Inferior parietal cortex (tissue), 1 donor: ENCODE data around the gene ADRA1B.

Experiments
- DNase-seq: peaks from one replicate; pipeline ENCODE4 v3.0.0-alpha.2; 2016; ENCODE audit errors: extremely low spot score

ADRA1B gene

GRCh38 chr5:159915904-159916840 lies at the start of gene ADRA1B:
Gene ADRA1B, plus strand, starts transcription at chr5:159916482. Its CDS starts 424 bp downstream, at chr5:159916906.
- DNase-seq: no peak

- no peak for DNase-seq
Observed at GRCh38 chr5:159873680-159874079, 42.6 kb upstream of the ADRA1B start.

- DNase-seq: no peak
Observed at GRCh38 chr5:159874263-159874662, 42.0 kb upstream of the ADRA1B start.

GRCh38 chr5:159877016-159877415 lies 39.3 kb upstream of the ADRA1B start:
- no peak for DNase-seq

GRCh38 chr5:159877894-159878448 lies 38.3 kb upstream of the ADRA1B start:
- no peak for DNase-seq

GRCh38 chr5:159878988-159879471 lies 37.3 kb upstream of the ADRA1B start:
- DNase-seq: peak; percentile 47

GRCh38 chr5:159880676-159881075 lies 35.6 kb upstream of the ADRA1B start:
- no peak for DNase-seq

GRCh38 chr5:159881967-159882366 lies 34.3 kb upstream of the ADRA1B start:
- no peak for DNase-seq

GRCh38 chr5:159883522-159883950 lies 32.7 kb upstream of the ADRA1B start:
- no peak for DNase-seq

- DNase-seq: no peak
Observed at GRCh38 chr5:159884917-159885620, 31.2 kb upstream of the ADRA1B start.

GRCh38 chr5:159886296-159886695 lies 30.0 kb upstream of the ADRA1B start:
- DNase-seq: no peak

GRCh38 chr5:159887050-159887449 lies 29.2 kb upstream of the ADRA1B start:
- DNase-seq: no peak

GRCh38 chr5:159888860-159889259 lies 27.4 kb upstream of the ADRA1B start:
- no peak for DNase-seq

- DNase-seq: no peak
Observed at GRCh38 chr5:159890141-159890540, 26.1 kb upstream of the ADRA1B start.

- no peak for DNase-seq
Observed at GRCh38 chr5:159891371-159891770, 24.9 kb upstream of the ADRA1B start.

GRCh38 chr5:159893040-159893695 lies 23.1 kb upstream of the ADRA1B start:
- DNase-seq: no peak

GRCh38 chr5:159894149-159894720 lies 22.0 kb upstream of the ADRA1B start:
- no peak for DNase-seq

- no peak for DNase-seq
Observed at GRCh38 chr5:159897786-159898393, 18.4 kb upstream of the ADRA1B start.

- DNase-seq: no peak
Observed at GRCh38 chr5:159899067-159900049, 16.9 kb upstream of the ADRA1B start.

- no peak for DNase-seq
Observed at GRCh38 chr5:159901308-159901707, 15.0 kb upstream of the ADRA1B start.
